RWPE2 (cell line): ENCODE measurements around the gene LDLRAP1.
A peak's percentile ranks its signal among the peaks of the same experiment; 100 is the strongest.

ENCODE experiments used
- ATAC-seq: fragments of 200-7000 bp; cut with Tn5 transposase; 3 replicates; pipeline ENCODE4 v1.9.1; 2021; ENCODE audit warnings: low read depth
- DNase-seq: peaks from one replicate; pipeline ENCODE4 v3.0.0-alpha.2; 2020; ENCODE audit warnings: low spot score
- H3K27ac ChIP-seq: fragments of 450-650 bp; 2 replicates; pipeline ENCODE4 v1.5.1; 2017; ENCODE audit warnings: mild to moderate bottlenecking; ENCODE audit not compliant: poor library complexity, severe bottlenecking
- H3K27me3 ChIP-seq: fragments of 250-450 bp; sonication (Bioruptor Pico); 2 replicates; pipeline ENCODE4 v1.5.1; 2021; ENCODE audit warnings: mild to moderate bottlenecking, moderate library complexity; ENCODE audit not compliant: insufficient read depth, poor library complexity, severe bottlenecking
- H3K36me3 ChIP-seq: fragments of 250-450 bp; sonication (Bioruptor Pico); 2 replicates; pipeline ENCODE4 v1.5.1; 2020; ENCODE audit warnings: low read depth, mild to moderate bottlenecking, moderate library complexity
- H3K4me1 ChIP-seq: fragments of 250-450 bp; sonication (Bioruptor Pico); 2 replicates; pipeline ENCODE4 v1.5.1; 2021; ENCODE audit warnings: mild to moderate bottlenecking, moderate library complexity; ENCODE audit not compliant: insufficient read depth, poor library complexity, severe bottlenecking
- H3K4me3 ChIP-seq: fragments of 250-450 bp; sonication (Bioruptor Pico); 2 replicates; pipeline ENCODE4 v1.5.1; 2021; ENCODE audit warnings: mild to moderate bottlenecking, moderate library complexity; ENCODE audit not compliant: severe bottlenecking
- H3K9me3 ChIP-seq: fragments of 250-450 bp; sonication (Bioruptor Pico); 2 replicates; pipeline ENCODE4 v1.5.1; 2021; ENCODE audit warnings: mild to moderate bottlenecking, moderate library complexity; ENCODE audit not compliant: severe bottlenecking
- TF ChIP-seq, protein P1 (sequence below): fragments of 450-650 bp; IDR thresholded peaks from one replicate; pipeline ENCODE4 v1.5.1; 2017; ENCODE audit warnings: mild to moderate bottlenecking, moderate library complexity; ENCODE audit not compliant: poor library complexity, severe bottlenecking

LDLRAP1 gene

DNA sequence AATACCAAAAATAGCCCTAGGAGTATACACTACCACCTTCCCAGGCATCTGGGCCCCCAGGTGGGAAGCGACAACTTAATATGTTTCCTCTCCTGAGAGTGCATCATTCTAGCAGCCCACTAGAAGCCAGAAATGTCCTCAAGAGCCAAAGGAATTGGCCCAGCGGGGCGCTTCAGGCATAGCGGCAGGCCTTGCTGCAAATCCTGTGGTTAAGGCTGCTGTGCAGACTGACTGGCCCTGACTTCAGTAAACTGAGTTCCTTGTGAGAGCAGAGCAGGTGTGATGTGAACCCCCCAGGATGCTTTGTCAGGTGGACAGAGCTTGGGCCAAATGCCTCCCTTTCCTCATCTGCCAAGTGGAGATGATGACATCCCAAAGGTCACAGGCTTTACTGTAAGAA, 29.7 kb upstream of the LDLRAP1 start:
- no peaks in the 10 kb centered on the region for H3K27me3 ChIP-seq

DNA sequence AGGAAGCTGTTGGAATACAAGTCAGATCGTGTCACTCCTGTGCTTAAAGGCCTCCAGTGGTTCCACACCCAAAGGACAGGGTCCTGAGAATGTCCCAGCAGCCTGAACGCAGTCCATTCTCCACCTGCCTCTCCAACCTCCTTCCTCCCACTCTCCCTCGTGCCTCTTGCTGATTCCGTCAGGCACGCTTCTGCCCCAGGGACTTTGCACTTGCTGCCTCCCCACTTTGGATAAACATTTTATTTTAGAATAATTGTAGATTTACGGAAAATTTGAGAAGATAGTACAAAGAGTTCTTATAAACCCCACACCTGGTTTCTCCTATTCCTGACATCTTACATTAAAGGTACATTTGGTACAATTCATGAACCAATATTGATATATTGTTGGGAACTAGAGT, 28.4 kb upstream of the LDLRAP1 start:
- TF ChIP-seq, protein P1, sequence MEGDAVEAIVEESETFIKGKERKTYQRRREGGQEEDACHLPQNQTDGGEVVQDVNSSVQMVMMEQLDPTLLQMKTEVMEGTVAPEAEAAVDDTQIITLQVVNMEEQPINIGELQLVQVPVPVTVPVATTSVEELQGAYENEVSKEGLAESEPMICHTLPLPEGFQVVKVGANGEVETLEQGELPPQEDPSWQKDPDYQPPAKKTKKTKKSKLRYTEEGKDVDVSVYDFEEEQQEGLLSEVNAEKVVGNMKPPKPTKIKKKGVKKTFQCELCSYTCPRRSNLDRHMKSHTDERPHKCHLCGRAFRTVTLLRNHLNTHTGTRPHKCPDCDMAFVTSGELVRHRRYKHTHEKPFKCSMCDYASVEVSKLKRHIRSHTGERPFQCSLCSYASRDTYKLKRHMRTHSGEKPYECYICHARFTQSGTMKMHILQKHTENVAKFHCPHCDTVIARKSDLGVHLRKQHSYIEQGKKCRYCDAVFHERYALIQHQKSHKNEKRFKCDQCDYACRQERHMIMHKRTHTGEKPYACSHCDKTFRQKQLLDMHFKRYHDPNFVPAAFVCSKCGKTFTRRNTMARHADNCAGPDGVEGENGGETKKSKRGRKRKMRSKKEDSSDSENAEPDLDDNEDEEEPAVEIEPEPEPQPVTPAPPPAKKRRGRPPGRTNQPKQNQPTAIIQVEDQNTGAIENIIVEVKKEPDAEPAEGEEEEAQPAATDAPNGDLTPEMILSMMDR: no peak
- Histone ChIP-seq H3K27ac (no peak overlapping the region), H3K36me3 (no peaks in the 10 kb centered on the region), H3K4me1 (no peaks in the 10 kb centered on the region), H3K9me3 (no peaks in the 10 kb centered on the region), H3K27me3 (no peaks in the 10 kb centered on the region), H3K4me3 (no peak overlapping the region)
- DNase-seq (no peak), ATAC-seq (no peak)

More for the DNA sequence above, 29.7 kb upstream of the LDLRAP1 start:
- peak; percentile 18 for DNase-seq
- Histone ChIP-seq H3K36me3 (no peaks in the 10 kb centered on the region), H3K27ac (no peak overlapping the region), H3K4me1 (no peaks in the 10 kb centered on the region), H3K9me3 (no peaks in the 10 kb centered on the region), H3K4me3 (no peak overlapping the region)
- TF ChIP-seq, protein P1: no peak
- ATAC-seq: no peak

DNA sequence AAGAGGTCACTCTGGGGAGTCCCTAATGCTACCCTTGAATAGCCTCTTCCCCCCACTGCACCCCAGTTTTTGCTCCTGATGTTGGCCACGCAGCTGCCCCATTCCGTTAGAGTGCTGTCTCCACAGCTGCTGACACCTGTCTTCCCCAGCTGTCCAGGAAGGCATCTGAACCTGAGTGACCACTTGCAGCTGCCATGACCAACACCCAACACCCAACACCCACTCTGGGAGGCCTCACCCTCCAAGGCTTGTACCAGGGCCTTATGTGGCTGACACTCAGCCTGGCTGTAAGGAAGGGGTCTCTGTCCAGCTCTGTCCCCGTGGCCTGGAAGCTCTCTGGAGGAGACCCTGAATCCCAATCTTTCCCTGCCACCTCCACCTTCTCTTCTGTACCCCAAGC, 26.7 kb upstream of the LDLRAP1 start:
- no peaks in the 10 kb centered on the region for H3K27me3 ChIP-seq
- ATAC-seq: no peak
- no peak for DNase-seq
- no peak overlapping the region for H3K27ac ChIP-seq
- no peaks in the 10 kb centered on the region for H3K36me3 ChIP-seq
- TF ChIP-seq, protein P1: no peak
- H3K4me1 ChIP-seq: no peaks in the 10 kb centered on the region
- H3K9me3 ChIP-seq: no peaks in the 10 kb centered on the region
- H3K4me3 ChIP-seq: no peak overlapping the region

DNA sequence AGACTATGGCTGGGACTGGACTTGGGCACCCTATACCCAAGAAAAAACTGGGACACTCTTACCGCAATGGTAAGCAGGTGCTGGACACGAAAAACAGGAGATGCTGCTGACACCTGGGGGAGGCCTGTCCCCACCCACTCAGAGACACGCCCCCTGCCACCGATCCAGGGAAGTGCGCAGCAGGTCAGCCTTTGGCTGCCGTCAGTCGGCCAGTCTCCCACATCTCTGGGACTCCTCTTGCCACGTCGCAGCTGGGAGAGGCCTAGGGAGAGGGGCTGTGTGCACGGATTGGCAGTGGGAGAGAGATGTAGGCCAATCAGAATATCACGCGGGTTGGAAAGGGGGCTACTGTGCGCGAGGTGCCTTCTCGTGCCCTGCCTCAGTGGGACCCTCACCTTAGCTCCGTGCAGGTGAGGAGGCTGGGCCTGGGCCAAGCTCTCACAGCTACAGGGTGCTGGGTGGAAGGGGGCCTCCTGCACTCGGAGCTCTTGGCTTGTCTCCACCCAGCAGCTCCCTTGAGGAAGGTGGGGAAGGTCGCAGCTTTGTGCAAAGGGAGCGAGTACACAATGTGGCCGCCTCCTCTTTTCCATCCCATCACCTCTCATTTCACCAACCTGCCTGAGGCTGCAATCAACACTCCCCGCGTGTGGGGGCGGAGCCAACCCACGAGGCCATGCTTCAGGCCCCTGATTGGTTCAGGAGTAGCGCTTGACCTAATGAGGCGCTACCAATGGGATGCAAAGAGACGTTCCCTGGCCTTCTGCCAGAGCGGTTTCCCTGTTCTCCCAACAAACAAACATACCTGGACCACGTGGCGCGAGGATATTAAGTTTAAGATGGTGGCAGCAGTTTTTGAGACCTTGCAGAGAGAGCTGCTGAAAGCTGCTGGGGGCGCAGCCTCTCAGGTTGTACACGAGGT, 25.7 kb upstream of the LDLRAP1 start:
- Histone ChIP-seq H3K27ac (no peak overlapping the region), H3K4me1 (no peaks in the 10 kb centered on the region), H3K36me3 (no peaks in the 10 kb centered on the region), H3K27me3 (no peaks in the 10 kb centered on the region), H3K4me3 (no peak overlapping the region), H3K9me3 (no peaks in the 10 kb centered on the region)
- TF ChIP-seq, protein P1: no peak
- no peak for ATAC-seq
- no peak for DNase-seq

DNA sequence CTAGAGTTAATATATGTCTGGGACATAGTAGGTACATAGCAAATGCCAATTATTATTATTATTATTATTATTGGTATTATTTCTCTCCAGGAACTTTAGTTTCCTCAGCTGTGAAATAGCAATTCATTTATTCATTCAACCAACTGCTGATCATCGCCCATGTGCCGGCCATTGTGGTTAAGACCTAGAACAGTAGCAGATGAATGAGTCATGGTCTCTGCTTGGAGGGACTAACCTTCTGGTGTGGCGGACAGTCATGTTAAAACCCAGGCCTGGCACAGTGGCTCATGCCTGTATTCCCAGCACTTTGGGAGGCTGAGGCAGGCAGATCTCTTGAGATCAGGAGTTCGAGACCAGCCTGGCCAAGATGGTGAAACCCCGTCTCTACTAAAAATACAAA, 23.8 kb upstream of the LDLRAP1 start:
- Histone ChIP-seq H3K27ac (no peak overlapping the region), H3K27me3 (no peaks in the 10 kb centered on the region), H3K9me3 (no peaks in the 10 kb centered on the region), H3K36me3 (no peaks in the 10 kb centered on the region), H3K4me1 (no peaks in the 10 kb centered on the region), H3K4me3 (no peak overlapping the region)
- TF ChIP-seq, protein P1: no peak
- DNase-seq (no peak), ATAC-seq (no peak)
